GM21786 (cell line): ENCODE measurements around the gene UNC119B.

Experiments used
- ATAC-seq: cut with Tn5 transposase; IDR thresholded peaks from one replicate; pipeline ENCODE4 v1.9.1; 2021; ENCODE audit not compliant: unreplicated experiment

Gene UNC119B

GRCh38 chr12:120738252-120739030, 28.2 kb downstream of the UNC119B start:
- no peak for ATAC-seq

DNA sequence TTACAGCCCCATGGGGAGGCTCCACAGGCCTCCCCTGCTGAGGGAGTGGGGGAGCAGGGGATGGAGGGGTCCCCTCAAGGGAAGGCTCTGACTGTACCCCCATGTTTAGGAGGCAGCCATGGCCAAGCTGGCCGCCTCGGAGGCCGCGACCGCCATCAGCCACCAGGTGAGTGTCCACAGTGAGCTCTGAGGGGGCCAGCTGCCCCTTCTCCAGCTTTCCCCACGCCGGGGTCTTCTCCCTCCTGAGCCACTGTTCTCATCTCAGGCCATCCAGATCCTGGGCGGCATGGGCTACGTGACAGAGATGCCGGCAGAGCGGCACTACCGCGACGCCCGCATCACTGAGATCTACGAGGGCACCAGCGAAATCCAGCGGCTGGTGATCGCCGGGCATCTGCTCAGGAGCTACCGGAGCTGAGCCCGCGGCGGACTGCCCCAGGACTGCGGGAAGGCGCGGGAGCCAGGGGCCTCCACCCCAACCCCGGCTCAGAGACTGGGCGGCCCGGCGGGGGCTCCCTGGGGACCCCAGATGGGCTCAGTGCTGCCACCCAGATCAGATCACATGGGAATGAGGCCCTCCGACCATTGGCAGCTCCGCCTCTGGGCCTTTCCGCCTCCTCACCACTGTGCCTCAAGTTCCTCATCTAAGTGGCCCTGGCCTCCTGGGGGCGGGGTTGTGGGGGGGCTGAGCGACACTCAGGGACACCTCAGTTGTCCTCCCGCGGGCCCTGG, 28.9 kb downstream of the UNC119B start:
- ATAC-seq = no peak

- ATAC-seq = no peak
These were observed 29.8 kb downstream of the UNC119B start for GRCh38 chr12:120739821-120740613.

DNA sequence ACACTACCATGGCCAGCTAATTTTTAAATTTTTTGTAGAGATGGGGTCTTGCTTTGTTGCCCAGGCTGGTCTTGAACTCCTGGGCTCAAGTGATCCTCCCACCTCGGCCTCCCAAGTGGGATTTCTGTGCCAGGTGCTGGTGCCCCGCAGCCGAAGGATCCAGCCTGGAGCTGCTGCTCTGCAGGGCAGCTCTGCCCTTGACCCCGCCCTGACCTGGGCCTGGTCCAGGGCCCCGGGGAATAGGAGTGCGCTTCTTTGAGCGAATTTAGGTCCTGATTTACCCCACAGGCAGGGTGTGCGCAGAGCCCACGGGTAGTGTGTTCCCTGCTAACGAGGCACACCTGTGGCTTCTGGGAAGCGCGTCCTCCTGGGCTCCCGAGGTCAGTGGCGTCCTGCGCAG, 30.6 kb downstream of the UNC119B start:
- no peak for ATAC-seq

GRCh38 chr12:120741476-120742421, 31.5 kb downstream of the UNC119B start:
- no peak for ATAC-seq

- ATAC-seq = no peak
These were observed 34.8 kb downstream of the UNC119B start for GRCh38 chr12:120744922-120745493.

DNA sequence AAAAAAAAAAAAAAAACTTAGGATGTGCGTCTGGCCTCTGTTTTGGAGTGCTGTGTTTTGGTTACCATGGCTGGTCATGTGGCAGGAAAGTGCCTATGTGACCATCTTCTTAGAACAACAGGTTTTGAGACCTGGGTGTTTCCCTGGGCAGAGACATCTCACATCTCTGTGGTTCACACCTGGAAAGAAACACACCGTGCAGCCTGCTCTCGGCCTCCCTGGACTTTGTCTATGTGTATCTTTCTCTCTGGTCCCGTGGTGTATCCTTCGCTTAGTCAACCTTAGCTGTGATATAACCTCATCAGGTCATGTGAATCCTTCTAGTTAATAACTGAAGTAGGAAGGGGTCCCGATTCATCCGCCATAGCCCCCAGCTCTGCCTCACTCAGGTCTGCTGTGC, 38.0 kb downstream of the UNC119B start:
- ATAC-seq = no peak

- no peak for ATAC-seq
These were observed 39.0 kb downstream of the UNC119B start for GRCh38 chr12:120749256-120749655.

DNA sequence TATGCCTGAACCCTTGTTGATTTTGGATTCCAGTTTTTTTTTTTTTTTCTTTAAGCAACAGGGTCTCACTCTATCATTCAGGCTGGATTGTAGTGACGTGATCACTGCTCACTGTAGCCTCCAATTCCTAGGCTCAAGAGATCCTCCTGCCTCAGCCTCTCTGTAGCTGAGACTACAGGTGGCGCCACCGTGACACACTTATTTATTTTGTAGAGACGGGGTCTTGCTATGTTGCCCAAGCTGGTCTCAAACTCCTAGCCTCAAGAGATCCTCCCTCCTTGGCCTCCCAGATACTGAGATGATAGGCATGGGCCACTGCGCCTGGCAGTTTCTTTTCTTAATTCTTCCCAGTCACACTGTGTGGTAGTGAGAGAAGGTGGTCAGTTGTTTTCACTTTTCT, 40.5 kb downstream of the UNC119B start:
- no peak for ATAC-seq

DNA sequence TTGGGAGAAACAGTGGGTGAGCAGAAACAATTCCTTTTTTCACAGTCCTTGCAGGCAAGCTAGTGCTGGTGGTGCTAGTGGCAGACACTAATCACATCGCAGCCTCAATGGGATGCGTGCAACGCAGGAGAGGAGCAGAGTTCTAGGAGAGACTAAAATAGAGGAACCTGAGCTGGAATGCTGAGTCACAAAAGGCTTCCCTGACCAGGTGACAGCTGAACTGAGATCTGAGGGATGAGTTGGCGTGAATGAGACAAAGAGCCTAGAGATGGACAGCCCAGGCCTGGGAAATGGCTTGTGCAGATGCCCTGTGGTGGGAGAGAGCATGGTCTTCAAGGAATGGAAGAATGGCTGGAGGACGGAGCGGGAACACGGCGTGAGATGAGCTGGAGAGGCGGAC, 41.1 kb downstream of the UNC119B start:
- ATAC-seq = no peak

GRCh38 chr12:120754792-120755191, 44.5 kb downstream of the UNC119B start:
- no peak for ATAC-seq

DNA sequence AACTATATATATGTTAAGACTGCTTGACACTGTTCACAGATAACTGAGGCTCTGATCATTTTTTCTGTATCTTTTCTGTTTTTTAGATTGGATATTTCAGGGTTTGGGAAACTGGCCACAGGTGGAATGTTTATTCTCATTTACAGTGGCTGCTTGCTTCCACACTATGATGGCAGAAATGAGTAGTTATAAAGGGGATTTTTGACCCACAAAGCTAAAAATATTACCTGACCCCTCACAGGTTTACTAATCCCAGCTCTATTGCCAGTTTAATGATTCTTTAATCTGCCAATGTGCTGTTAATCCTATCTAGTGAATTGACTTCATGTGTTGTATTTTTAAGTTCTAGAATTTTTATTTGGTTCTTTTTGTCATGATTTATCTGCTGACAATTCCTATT, 45.0 kb downstream of the UNC119B start:
- ATAC-seq = no peak

DNA sequence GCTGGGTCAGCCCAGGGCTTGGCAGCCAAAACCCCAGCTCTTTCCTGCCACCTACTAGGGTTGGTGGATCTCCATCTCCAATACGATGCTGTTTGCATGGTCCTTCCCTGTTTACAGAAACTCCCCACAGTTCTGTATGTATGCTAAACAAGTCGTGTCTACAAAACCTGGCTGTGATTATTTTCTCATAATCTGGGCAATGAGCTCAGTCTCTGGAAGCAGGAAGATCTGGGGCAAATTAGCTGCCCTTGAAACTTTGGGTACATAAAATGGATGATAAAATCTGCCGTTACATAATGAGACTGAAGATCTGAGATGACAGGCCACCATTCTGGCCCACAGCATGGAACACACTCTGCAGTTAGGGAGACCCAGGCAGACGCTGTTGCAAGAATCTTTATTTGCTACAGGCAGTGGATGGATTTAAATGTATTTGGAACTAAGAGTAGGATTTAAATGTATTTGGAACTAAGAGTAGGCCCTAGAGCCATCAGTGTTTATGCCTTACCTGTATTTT, 47.0 kb downstream of the UNC119B start:
- ATAC-seq = no peak

- no peak for ATAC-seq
These were observed 47.7 kb downstream of the UNC119B start for GRCh38 chr12:120757949-120758348.

GRCh38 chr12:120758798-120759590, 48.7 kb downstream of the UNC119B start:
- ATAC-seq = no peak

- no peak for ATAC-seq
These were observed 49.5 kb downstream of the UNC119B start for GRCh38 chr12:120759591-120760348.

DNA sequence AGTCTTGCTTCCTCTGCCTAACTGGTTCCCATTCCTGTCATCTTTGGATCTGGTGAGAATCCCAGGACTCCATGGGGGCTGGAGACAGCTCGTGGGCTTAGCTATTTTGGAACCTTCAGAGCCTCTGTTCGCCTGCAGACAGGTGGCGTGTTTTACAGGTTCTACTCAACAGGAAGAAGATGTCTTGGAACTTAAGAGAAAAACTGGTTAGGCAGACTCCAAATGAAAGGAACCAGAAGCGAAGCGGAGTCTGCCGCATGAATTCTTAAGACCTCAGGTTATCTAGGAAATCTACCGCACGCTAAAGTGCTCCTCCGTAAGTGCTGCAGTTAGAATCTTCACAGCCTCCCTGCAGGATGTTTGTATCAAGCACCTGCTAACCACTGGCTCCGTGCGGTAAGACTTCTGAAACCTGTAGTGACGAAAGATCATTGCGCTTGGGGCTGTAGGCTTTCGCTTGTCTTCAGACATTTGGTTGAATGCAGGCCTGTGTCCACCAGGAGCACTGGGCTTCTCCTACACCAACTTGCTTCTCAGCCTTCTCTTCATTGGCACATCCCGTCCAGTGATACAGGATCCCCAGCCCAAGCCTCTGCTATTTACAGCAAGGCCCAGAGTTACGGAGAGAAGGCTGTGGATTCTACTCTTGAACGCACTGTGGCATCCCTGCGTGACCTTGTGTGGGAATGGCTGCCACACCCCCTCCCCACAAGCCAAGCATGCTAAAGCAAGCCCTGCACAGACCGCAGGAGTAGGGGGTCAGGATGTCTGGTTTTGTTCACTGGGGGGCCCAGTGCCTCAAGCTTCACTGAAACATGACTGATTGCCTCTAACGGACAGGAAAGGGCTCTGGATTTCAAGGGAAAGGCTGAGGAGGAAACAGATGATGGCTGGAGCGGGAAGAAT, 50.3 kb downstream of the UNC119B start:
- no peak for ATAC-seq
